Fibroblast of mammary gland (primary cell): ENCODE results near the gene MDM2.

ENCODE experiments used
- DNase-seq: peaks from one replicate; pipeline ENCODE4 v3.0.0-alpha.2; 2010; ENCODE audit warnings: low read depth
- H3K4me3 ChIP-seq: 2 replicates; pipeline ENCODE4 v1.5.1; 2011; ENCODE audit warnings: low read depth, mild to moderate bottlenecking, low read length, moderate library complexity; ENCODE audit not compliant: control insufficient read depth
- CTCF ChIP-seq: conservative IDR thresholded peaks from 2 replicates; pipeline ENCODE4 v1.5.1; 2011; ENCODE audit warnings: low read depth, low read length, inconsistent platforms; ENCODE audit not compliant: control insufficient read depth, insufficient read depth

Gene MDM2

DNA sequence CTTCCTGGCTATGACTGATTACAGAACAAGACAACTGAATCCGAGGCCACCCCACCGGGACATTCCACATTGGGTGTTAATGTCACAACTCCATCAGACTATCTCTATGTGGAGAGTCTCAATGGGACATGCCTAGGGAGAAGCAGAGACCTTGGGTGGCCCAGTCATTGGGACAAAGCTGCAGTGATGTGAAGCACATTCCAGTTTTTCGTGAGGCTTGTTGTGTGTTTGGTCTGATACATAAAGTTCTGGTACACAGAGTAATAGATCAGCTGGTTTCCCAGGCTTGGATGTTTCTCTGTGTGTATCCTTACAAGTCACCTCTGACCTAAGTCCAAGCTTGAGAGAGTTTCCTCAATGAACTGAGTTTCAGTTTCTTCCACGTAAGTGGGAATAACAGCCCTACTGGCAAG lies 82.7 kb downstream of the MDM2 start:
- no peak for DNase-seq
- TF ChIP-seq CTCF: no peak
- no peak overlapping the region for H3K4me3 ChIP-seq

DNA sequence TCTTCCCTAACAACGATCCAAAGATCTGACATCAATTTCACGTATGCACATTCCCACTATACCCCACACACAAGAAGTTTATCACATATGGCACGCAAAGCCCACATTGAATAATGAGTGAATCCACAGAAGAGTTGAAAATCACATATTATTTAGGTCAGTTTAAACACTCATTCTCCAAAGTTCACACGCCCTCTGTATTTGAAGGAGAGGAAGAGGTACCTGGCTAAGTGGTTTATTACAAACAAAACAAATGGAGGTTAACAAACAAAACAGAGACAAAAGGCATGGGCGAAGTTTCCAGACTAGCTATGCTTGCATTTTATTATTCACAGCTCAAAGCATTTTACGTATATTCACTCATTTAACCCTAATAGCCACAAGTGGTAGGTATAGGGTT lies 83.2 kb downstream of the MDM2 start:
- TF ChIP-seq CTCF: no peak
- no peak for DNase-seq
- H3K4me3 ChIP-seq: no peak overlapping the region

- DNase-seq: no peak
- H3K4me3 ChIP-seq: no peak overlapping the region
- no peak for TF ChIP-seq CTCF
Measured at GRCh38 chr12:68893201-68893600, 85.2 kb downstream of the MDM2 start.

- TF ChIP-seq CTCF: no peak
- DNase-seq: no peak
- H3K4me3 ChIP-seq: no peak overlapping the region
Measured at GRCh38 chr12:68893741-68894140, 85.8 kb downstream of the MDM2 start.

DNA sequence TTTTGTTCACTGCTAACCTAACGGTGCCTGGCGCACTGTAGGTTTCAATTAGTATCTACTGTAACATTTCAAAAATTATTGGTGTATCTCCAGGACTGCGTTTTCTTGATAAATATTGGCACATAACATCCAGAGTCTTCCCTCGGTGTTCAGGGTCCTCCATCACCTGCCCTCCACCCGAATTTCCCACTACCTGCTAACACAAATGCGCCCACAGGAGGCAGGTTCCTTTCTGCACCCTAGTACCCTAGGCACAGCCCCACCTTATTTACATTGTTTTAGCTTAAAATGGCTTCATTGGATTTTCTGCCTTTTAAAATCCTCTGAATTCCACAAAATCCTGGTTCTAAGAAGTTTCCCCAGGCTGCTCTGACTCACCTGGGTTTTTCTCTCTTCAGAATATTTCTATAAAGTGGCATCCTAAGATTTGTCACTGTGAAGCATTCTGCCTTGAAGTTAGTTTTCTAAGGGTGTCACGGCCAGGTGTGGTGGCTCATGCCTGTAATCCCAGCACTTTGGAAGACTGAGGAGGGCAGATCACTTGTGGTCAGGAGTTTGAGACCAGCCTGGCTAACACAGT lies 86.4 kb downstream of the MDM2 start:
- H3K4me3 ChIP-seq: no peak overlapping the region
- no peak for TF ChIP-seq CTCF

DNA sequence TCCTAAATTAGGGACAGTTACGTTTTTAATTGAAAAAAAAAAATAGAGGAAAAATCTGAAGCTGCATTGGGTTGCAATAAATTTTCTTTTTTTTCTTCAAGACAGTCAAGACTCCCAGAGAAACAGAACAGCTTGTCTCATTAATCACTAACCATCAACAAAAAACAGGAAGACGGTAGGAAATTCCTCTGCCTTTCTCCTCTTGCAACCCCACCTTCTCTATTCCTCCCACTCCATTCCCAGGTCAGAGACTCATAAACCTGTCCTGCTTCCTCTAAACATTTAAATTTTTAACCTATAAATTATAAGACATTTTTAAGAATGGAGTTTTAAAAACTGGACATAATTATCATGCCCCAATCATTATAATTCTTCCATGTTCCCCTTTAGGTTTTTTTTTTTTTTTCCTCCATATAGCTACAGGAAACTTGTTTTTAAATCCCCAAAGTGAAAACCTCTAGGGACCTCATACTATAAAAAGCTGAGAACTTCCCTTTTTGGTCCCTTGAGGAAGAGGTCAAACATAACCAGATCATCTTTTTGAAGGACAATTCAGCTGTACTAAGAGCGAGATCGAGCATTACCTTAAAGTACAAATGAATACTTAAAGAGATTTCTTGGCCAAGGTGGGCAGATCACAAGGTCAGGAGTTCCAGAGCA lies 89.0 kb downstream of the MDM2 start:
- no peak overlapping the region for H3K4me3 ChIP-seq
- DNase-seq: peak; percentile 42
- no peak for TF ChIP-seq CTCF

More for the DNA sequence above, 86.4 kb downstream of the MDM2 start:
- no peak for DNase-seq
